GM18505 (cell line): Measurements from ENCODE around the gene PRMT7.

Source experiments
- ATAC-seq: cut with Tn5 transposase; IDR thresholded peaks from one replicate; pipeline ENCODE4 v1.9.1; 2021; ENCODE audit not compliant: unreplicated experiment
- POLR2A ChIP-seq: IDR thresholded peaks from 4 replicates; pipeline ENCODE4 v1.6.1; 2011; ENCODE audit warnings: borderline replicate concordance; ENCODE audit not compliant: insufficient read depth, insufficient read length; ENCODE audit errors: extremely low read depth

PRMT7 gene

DNA sequence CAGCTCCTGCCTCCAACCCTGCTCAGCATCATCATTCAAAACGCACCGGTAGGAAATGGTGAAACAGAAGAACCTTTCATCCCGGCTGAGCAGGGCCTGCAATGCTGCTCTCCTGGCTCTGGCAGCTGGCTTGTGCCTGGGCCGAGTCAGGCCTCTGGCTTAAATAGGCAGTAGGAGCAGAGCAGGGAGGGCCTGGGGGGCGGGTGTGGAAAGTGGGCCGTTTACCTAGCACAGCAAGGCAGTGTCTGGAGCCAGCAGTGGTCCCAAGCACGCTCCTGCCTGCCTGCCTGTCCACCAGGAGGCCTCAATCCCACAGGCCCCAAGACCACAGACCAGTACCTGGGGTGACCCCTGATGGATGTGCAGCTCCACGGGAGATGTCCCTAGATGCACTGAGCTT is 78.2 kb downstream of the PRMT7 start:
- no peak for TF ChIP-seq POLR2A
- ATAC-seq = no peak

DNA sequence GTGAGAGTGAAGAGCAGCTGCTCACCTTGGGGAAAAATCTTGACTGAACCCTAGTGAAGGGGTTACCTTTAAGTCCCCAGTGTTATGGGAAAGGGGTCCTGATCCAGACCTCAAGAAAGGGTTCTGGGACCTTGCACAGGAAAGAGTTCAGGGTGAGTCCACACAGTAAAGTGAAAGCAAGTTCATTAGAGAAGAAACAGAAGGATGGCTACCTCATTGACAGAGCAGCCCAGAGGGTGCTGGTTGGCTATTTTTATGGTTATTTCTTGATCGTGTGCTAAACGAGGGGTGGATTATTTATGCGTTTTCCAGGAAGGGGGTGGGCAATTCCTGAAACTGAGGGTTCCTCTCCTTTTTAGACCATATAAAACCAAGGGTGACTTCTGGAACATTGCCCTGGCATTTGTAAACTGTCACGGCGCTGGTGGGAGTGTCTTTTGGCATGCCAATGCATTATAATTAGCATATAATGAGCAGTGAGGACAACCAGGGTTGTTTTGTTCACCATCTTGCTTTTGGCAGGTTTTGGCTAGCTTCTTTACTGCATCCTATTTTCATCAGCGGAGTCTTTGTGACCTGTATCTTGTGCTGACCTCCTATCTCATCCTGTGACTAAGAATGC is 79.0 kb downstream of the PRMT7 start:
- TF ChIP-seq POLR2A = no peak

DNA sequence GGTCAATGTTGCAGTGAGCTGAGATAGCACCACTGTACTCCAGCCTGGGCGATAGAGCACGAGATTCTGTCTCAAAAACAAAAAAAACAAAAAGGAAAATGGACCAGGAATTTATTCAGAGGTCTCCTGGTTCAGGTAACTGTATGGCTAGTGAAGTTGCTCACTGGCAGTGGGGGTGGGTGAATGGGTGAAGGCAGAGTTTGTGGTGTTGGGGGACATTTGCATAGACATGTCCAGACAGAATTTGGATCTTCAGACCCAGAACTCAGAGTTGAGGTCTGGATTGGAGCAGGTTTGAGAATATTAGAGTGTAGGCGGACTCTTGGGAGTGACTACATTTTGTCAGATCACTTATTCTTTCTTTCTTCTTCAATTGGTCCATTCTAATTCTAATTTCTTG is 82.5 kb downstream of the PRMT7 start:
- no peak for ATAC-seq
- TF ChIP-seq POLR2A = no peak

More for the DNA sequence above, 79.0 kb downstream of the PRMT7 start:
- no peak for ATAC-seq

DNA sequence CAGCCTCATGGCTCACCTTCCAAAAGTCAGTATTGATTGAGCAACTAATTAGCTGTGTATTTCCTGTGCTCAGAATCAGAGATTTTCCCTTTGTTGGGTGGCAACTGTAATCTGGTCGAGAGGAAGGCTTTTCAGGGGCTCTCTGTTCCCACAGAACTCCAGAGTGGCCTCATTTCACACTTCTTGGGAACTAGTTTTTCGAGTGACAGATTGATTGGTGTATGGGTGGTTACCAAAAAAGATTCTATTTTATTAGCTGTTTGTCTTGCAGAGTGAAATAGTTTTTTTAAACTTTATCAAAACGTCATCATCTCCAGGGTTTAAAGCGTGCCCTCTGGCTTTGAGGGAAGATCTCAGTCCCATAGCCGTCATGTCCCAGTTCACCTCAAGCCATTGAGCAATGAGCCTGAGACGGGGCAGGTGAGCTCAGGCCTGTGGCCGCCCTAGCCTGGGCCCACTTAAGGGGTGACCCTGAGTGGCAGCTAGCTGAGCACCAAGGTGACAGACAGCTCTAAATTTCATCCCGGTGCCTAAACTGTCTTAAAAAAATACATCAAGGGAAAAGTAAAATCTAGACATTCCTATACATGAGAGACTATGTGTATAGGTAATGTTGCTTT is 84.5 kb downstream of the PRMT7 start:
- TF ChIP-seq POLR2A = no peak
- ATAC-seq = no peak

DNA sequence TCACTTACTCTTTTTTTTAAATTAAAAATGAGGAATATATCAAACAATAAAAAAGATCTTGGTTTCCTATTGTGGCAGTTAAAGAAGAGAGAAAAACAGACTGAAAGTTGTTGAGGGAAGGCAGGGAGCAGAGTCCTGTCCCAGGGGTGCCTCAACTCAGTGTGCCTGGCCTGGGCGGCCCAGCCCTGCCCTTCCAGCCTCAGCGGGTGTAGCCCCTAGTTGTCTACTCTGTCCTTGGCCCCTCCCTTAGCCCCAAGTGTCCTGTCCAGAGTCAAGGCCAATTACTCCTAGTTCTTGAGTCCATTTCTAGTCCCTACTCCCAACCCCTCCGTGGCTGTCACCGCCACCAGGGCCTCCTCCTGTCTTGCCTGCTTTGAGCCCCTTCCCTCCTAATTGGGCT is 85.0 kb downstream of the PRMT7 start:
- no peak for TF ChIP-seq POLR2A
- ATAC-seq = no peak

DNA sequence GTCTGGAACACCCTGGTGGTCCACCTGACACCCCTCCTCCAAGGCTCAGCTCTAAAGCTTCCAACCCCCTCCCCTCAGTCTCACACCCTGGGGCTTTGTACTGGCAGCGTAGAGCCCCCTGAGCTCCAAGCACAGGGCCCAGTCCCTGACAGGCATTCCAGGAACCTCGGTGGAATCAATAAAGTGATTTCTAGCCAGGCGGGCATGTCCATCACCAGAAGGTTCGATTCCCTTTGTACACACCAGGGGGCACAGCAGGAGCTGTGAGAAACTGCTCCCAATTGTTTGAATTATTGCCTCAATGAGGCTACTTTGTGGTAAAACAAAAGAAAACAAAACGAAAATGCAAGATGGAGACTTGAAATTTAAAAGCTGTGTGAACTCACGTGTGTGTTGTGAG is 85.7 kb downstream of the PRMT7 start:
- TF ChIP-seq POLR2A = no peak
- no peak for ATAC-seq

DNA sequence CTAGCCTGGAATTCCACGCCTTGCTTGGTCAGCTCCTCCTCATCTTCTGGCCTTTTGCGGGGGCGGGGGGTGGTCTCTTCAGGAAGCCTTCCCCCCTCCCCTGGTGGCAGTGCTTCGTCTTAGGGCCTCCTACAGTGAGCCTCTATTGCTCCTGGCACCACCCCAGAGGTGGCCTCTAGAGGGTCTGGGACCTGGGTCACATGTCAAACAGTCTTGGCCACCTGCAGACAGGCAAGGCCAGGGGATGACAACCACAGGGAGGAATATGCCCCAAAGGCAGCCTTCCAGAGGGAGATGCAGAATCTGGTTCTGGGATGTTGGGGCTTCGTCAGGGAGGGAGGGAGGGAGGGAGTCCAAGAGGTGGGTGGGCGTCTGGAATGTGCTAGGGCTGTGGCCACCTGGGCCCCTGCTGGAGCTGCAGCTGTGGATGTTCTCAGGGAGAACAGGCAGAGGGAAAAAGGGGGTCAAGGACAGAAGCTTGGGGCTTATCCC is 86.9 kb downstream of the PRMT7 start:
- no peak for ATAC-seq
- TF ChIP-seq POLR2A = no peak

DNA sequence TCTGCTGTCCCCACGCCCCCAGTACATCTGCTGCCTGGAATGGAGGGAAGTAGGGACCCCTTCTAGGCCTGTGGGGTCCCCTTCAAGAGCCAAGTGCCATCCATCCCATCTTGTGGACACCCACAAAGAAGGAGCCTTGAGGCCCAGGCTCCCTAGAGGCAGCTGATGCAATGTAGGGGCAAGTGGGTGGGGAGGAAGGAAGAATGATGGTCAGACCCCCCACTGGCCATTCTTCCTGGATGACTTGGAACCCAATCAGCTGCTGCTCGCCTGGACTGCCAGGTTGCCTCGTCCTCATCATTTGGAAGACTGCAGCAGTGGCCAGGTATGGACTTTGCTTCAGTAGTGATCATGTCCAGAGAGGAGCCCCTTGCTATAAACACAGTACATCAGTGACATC is 88.6 kb downstream of the PRMT7 start:
- ATAC-seq = no peak
- no peak for TF ChIP-seq POLR2A

DNA sequence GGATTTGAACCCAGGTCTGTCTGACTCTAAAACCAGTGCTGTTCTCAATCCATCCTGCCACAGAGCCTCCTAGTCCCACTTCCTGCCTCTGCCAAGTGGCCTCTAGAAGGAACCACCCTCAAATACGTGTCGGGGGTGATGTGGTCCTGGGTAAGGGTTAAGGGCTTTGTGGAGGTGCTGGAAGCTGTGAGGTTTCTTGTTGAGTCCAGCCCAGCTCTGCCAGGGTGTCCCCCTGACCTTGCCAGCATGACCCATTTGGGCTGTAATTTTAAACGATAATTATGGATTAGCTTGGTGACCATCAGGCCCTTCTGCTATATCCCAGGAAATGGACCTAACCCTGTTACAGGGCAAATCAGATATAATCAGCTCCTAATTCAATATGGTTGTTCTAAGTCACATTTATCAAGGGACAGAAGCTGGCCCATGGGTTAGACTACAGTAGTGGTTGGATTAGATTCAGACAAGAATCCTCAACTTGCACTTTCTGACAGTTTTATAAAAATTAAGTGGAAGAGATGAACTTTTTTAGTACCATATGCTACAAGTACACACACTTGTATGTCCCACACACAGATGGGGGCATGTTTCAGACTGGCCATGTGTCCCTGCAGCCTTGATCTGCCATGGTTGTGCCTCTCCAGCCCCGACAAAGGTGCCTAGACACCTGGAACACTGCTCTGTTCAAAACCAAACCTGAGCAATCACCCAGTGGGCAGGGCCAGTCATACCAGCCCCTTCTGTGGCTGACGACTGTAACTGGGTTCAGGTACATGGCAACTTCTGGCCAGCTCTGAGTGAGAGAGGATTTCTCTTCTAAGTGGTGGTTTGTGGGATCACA is 89.5 kb downstream of the PRMT7 start:
- no peak for ATAC-seq
- TF ChIP-seq POLR2A = no peak

DNA sequence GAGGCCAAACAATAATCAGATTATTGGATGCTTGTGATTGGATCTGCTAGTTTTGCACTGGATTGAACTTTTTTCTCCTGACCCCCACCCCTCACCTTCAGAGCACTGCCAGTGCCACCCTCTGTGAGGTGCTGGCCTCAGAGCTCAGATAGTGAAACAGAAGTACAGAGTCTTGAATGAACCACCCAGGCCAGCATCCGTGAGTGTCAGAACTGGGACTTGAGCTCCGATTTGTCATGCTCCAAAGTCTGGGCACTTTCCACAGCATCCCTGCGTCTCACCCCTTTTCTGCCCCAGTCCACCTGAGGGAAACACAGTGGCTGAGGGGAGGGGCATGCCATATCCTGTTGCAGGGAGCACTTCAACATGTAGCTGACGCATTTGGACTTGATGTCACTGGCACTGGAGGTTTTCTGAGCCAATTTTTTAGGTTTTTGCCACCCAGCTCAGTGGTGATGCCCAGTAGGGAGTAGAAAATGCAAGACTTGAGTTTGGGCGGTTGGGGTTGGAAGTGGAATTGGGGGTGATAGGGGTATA is 90.2 kb downstream of the PRMT7 start:
- ATAC-seq = no peak
- TF ChIP-seq POLR2A = no peak

DNA sequence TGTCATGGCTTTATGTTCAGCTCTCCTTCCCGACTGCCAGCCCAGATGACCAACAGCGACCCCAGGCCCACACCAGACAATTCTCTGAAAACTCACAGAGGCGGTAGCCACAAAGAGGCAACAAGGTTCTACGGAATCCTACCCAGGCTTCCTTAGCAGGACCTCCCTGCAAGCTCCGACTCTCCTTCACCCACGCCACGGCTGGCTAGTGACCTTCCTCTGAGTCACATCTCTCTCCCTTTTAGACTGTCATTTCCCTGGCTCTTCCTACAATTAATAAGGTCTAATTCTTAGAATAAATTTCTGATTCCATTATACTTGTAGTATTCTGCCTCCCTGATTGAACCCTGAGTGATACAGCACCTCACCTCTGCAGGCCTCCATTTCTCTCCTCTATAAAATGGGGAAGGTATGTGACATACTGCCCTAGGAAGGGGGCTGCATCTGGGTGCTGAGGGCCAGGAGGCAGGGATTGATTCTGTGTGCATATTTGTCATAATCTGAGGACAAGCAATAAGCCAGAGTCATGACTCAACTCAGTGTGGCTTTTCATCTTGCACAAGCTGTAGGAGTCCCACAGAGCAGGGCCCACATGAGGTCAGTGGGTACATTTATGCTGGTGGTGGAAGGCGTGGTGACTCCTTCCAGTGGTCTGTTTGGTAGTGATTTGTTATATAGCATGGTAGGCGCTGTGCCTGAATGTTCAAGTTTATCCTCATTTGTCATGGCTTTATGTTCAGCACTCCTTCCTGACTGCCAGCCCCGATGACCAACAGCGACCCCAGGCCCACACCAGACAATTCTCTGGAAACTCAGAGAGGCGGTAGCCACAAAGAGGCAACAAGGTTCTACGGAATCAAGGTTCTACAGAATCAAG is 91.3 kb downstream of the PRMT7 start:
- TF ChIP-seq POLR2A = no peak
- no peak for ATAC-seq

DNA sequence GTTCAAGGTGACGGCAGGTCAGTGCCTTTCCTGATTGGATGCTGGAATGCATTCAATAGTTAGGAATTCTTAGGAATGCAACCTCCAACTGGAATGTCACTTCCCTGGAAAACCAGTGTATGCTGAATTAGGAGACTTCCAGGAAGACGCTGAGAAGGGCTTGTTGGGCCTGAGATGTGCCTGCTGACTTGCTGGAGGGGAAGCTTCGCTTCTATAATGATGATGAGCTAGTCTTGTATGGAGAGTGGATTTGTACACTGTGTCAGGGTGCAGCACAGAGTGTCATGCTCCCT is 91.9 kb downstream of the PRMT7 start:
- no peak for TF ChIP-seq POLR2A
- no peak for ATAC-seq

DNA sequence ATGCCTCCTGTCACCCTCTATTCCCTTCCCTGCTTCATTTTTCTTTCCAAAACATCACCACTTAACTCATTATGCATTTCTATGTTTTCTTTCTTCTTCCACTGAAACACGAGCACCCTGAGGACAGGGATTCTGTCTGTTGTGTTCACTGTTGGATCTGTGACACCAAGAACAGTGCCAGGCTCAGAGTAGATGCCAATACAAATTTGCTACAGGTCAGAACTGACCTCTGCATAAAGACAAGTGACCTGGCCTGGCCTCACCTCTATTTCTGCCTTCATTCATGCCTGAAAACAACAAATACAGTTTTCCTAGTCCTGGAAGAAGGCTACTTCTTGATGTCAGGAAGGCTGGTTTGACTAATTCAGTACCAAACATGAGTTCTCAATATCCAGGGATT is 92.4 kb downstream of the PRMT7 start:
- TF ChIP-seq POLR2A = no peak
- no peak for ATAC-seq
